ENCODE results near the gene ZCCHC9.

DNA sequence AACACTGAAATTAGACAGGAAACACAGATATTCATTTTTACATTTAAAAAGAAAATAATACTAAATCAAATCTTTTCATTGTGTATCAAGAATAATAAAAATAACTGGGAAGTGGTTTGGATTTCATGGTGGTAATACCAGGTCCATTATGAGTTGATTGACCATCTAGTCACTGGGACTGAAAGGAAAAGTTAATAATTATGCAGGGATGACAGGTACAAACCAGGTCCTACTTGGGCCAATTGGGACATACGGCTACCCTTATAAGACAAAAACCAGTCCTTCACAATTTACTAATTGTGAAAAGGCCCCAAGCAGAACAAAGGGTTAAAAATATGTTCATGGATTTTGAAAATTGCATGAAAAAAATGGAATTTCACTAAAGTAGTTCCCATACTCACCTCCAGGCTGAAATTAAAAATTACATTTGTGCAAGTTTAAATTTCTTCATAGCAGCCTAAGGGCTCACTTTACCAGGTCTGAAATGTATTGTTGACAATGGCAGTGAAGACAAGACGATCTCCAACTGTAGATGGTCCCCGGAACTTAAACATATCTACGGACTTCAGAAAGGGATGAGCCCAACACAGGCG lies 44.1 kb downstream of the ZCCHC9 start:
- TF ChIP-seq, protein P1, sequence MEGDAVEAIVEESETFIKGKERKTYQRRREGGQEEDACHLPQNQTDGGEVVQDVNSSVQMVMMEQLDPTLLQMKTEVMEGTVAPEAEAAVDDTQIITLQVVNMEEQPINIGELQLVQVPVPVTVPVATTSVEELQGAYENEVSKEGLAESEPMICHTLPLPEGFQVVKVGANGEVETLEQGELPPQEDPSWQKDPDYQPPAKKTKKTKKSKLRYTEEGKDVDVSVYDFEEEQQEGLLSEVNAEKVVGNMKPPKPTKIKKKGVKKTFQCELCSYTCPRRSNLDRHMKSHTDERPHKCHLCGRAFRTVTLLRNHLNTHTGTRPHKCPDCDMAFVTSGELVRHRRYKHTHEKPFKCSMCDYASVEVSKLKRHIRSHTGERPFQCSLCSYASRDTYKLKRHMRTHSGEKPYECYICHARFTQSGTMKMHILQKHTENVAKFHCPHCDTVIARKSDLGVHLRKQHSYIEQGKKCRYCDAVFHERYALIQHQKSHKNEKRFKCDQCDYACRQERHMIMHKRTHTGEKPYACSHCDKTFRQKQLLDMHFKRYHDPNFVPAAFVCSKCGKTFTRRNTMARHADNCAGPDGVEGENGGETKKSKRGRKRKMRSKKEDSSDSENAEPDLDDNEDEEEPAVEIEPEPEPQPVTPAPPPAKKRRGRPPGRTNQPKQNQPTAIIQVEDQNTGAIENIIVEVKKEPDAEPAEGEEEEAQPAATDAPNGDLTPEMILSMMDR (IDR thresholded peaks at IDR 0.05) = peak in 3 of 6 experiments; percentile 9 to 27 (median 20)
- TF ChIP-seq POLR2A (IDR thresholded peaks at IDR 0.05) = no peak

Measured in Peyer's patch (tissue), 4 donors.